GM23248 (cell line): ENCODE measurements around the gene TADA1. TPM values are rescaled to one million over a fixed set of nuclear protein-coding genes. Genes with fewer than 3 reads are reported as not detected.
A peak's percentile ranks its signal among the peaks of the same experiment; 100 is the strongest.

Experiments
- DNase-seq: peaks from one replicate; pipeline ENCODE4 v3.0.0-alpha.2; 2015
- H2AFZ ChIP-seq: fragments of 200-600 bp; sonication (generic); 2 replicates; pipeline ENCODE4 v1.6.1; 2016; ENCODE audit warnings: antibody characterized with exemption
- H3F3A ChIP-seq: fragments of 200-600 bp; sonication (generic); 2 replicates; pipeline ENCODE4 v1.6.1; 2016; ENCODE audit warnings: mild to moderate bottlenecking, antibody characterized with exemption, mixed run types; ENCODE audit not compliant: insufficient read depth
- H3K27ac ChIP-seq: fragments of 200-600 bp; sonication (generic); 2 replicates; pipeline ENCODE4 v1.5.1; 2016; ENCODE audit warnings: mild to moderate bottlenecking
- H3K27me3 ChIP-seq: fragments of 200-600 bp; sonication (generic); replicated peaks from 2 replicates; pipeline ENCODE4 v1.6.1; 2016; ENCODE audit warnings: mild to moderate bottlenecking; ENCODE audit not compliant: insufficient read depth
- H3K36me3 ChIP-seq: fragments of 200-600 bp; sonication (generic); 2 replicates; pipeline ENCODE4 v1.6.1; 2016; ENCODE audit warnings: low read depth, mild to moderate bottlenecking
- H3K4me1 ChIP-seq: fragments of 200-600 bp; sonication (generic); 2 replicates; pipeline ENCODE4 v1.6.1; 2016; ENCODE audit warnings: mild to moderate bottlenecking; ENCODE audit not compliant: insufficient read depth
- H3K4me2 ChIP-seq: fragments of 200-600 bp; sonication (generic); one replicate; pipeline ENCODE4 v1.6.1; 2016; ENCODE audit warnings: mild to moderate bottlenecking; ENCODE audit not compliant: unreplicated experiment
- H3K4me3 ChIP-seq: fragments of 200-600 bp; sonication (generic); 2 replicates; pipeline ENCODE4 v1.5.1; 2016; ENCODE audit warnings: mild to moderate bottlenecking
- H3K79me2 ChIP-seq: fragments of 200-600 bp; sonication (generic); 2 replicates; pipeline ENCODE4 v1.6.1; 2016; ENCODE audit warnings: mild to moderate bottlenecking; ENCODE audit not compliant: insufficient read depth
- H3K9ac ChIP-seq: fragments of 200-600 bp; sonication (generic); 2 replicates; pipeline ENCODE4 v1.6.1; 2016; ENCODE audit warnings: mild to moderate bottlenecking
- H3K9me2 ChIP-seq: fragments of 200-600 bp; sonication (generic); 2 replicates; pipeline ENCODE4 v1.6.1; 2016; ENCODE audit warnings: mixed run types, mild to moderate bottlenecking, moderate library complexity; ENCODE audit not compliant: insufficient read depth
- H3K9me3 ChIP-seq: fragments of 200-600 bp; sonication (generic); one replicate; pipeline ENCODE4 v1.6.1; 2017; ENCODE audit warnings: low read depth
- H4K20me1 ChIP-seq: fragments of 200-600 bp; sonication (generic); 2 replicates; pipeline ENCODE4 v1.6.0; 2016; ENCODE audit not compliant: insufficient read depth
- EZH2 ChIP-seq: fragments of 200-600 bp; sonication (generic); IDR thresholded peaks from 2 replicates; pipeline ENCODE4 v1.6.1; 2018; ENCODE audit warnings: antibody characterized with exemption, mild to moderate bottlenecking; ENCODE audit not compliant: insufficient read depth, poor library complexity, severe bottlenecking
- EZH2phosphoT487 ChIP-seq: fragments of 200-600 bp; sonication (generic); IDR thresholded peaks from 2 replicates; pipeline ENCODE4 v1.6.1; 2018; ENCODE audit warnings: antibody characterized with exemption, moderate library complexity, mild to moderate bottlenecking, low read depth; ENCODE audit not compliant: insufficient read depth
- WGBS, 2 experiments: methylation state at CpG; one replicate each; pipeline ENCODE4 v1.1.6; 2015 to 2017; ENCODE audit warnings: low lambda C conversion rate in 2 of 2, low coverage in 1 of 2; ENCODE audit errors: missing lambda C conversion rate in 2 of 2; 5-methylcytosine and 5-hydroxymethylcytosine counted together
- in situ Hi-C: fragments of 300-500 bp; cut with MboI; formaldehyde crosslinking; loops from 2 replicates; pipeline ENCODE4 v1.15.0; 2020
- polyA plus RNA-seq: library from polyadenylated mRNA; unstranded; fragments of >200 nt; fragmentation: Nextera tagmentation; extraction: Ambion mirVana; gene quantifications from 2 replicates; pipeline ENCODE4 v1.2.1, GENCODE V29; 2016
- total RNA-seq: library from RNA; depleted of rRNA; stranded (reverse); fragments of >200 nt; shearing (Covaris generic); gene quantifications from 2 replicates; pipeline ENCODE4 v1.2.3, GENCODE V29; 2014

The TADA1 gene
- total and polyA plus RNA-seq, 2 experiments from 2014 or later: 7.0 to 9.9 TPM

GRCh38 chr1:166907763-166908162 lies 31.7 kb upstream of the TADA1 start:
- Histone ChIP-seq H3K4me3 (no peak overlapping the region), H3K9me3 (no peaks in the 10 kb centered on the region), H3K4me1 (peaks cover 6% of the 10 kb centered on the region; the same call in 1 of the 2 replicates), H3K9me2 (no peaks in the 10 kb centered on the region), H4K20me1 (no peaks in the 10 kb centered on the region), H3K36me3 (no peaks in the 10 kb centered on the region), H3K9ac (no peak overlapping the region), H3K4me2 (no peak overlapping the region), H3K79me2 (no peaks in the 10 kb centered on the region), H3F3A (0 out of 2 replicates have a peak, but pooled peaks cover 7% of the 10 kb centered on the region), H2AFZ (no peak overlapping the region), H3K27ac (no peak overlapping the region), H3K27me3 (peaks cover 2% of the 10 kb centered on the region; the same call in 1 of the 2 replicates)
- in situ Hi-C loops: no loop called here
- WGBS, 2 experiments: 53 to 57% methylated on average over 3 of the region's 3 CpGs
- DNase-seq: no peak
- no peak for TF ChIP-seq EZH2phosphoT487
- TF ChIP-seq EZH2: no peak

GRCh38 chr1:166907051-166907450 lies 31.0 kb upstream of the TADA1 start:
- no peak overlapping the region for H3K27ac ChIP-seq
- DNase-seq: no peak
- H3K4me3 ChIP-seq: no peak overlapping the region
- in situ Hi-C loops: no loop called here
- H3K9ac ChIP-seq: no peak overlapping the region
- WGBS, 2 experiments: 34 to 39% methylated on average over 4 of the region's 4 CpGs
- H3K9me2 ChIP-seq: no peaks in the 10 kb centered on the region
- TF ChIP-seq EZH2phosphoT487: no peak
- TF ChIP-seq EZH2: no peak
- H3K79me2 ChIP-seq: no peaks in the 10 kb centered on the region
- H4K20me1 ChIP-seq: no peaks in the 10 kb centered on the region
- no peaks in the 10 kb centered on the region for H3K9me3 ChIP-seq
- H3K4me1 ChIP-seq: peaks cover 6% of the 10 kb centered on the region; the same call in 1 of the 2 replicates
- H3K36me3 ChIP-seq: no peaks in the 10 kb centered on the region
- H3F3A ChIP-seq: 0 out of 2 replicates have a peak, but pooled peaks cover 7% of the 10 kb centered on the region
- no peaks in the 10 kb centered on the region for H3K27me3 ChIP-seq
- no peak overlapping the region for H3K4me2 ChIP-seq
- H2AFZ ChIP-seq: no peak overlapping the region

GRCh38 chr1:166906647-166907046 lies 30.6 kb upstream of the TADA1 start:
- no peaks in the 10 kb centered on the region for H3K9me2 ChIP-seq
- DNase-seq: no peak
- WGBS, 2 experiments: 32 to 40% methylated on average over 3 of the region's 3 CpGs
- in situ Hi-C loops: no loop called here
- H2AFZ ChIP-seq: no peak overlapping the region
- H3K9me3 ChIP-seq: no peaks in the 10 kb centered on the region
- H3K79me2 ChIP-seq: no peaks in the 10 kb centered on the region
- 0 out of 2 replicates have a peak, but pooled peaks cover 7% of the 10 kb centered on the region for H3F3A ChIP-seq
- H3K36me3 ChIP-seq: no peaks in the 10 kb centered on the region
- no peak overlapping the region for H3K4me3 ChIP-seq
- no peak overlapping the region for H3K27ac ChIP-seq
- no peaks in the 10 kb centered on the region for H4K20me1 ChIP-seq
- H3K4me1 ChIP-seq: peaks cover 6% of the 10 kb centered on the region; the same call in 1 of the 2 replicates
- no peaks in the 10 kb centered on the region for H3K27me3 ChIP-seq
- H3K4me2 ChIP-seq: no peak overlapping the region
- no peak overlapping the region for H3K9ac ChIP-seq
- TF ChIP-seq EZH2phosphoT487: no peak
- TF ChIP-seq EZH2: no peak

GRCh38 chr1:166905900-166906299 lies 29.8 kb upstream of the TADA1 start:
- TF ChIP-seq EZH2 (no peak), EZH2phosphoT487 (no peak)
- DNase-seq: peak; percentile 46
- Histone ChIP-seq H2AFZ (no peak overlapping the region), H3K9me2 (no peaks in the 10 kb centered on the region), H4K20me1 (no peaks in the 10 kb centered on the region), H3K9me3 (no peaks in the 10 kb centered on the region), H3K27ac (no peak overlapping the region), H3K4me3 (no peak overlapping the region), H3F3A (0 out of 2 replicates have a peak, but pooled peaks cover 7% of the 10 kb centered on the region), H3K79me2 (no peaks in the 10 kb centered on the region), H3K4me2 (no peak overlapping the region), H3K9ac (no peak overlapping the region), H3K36me3 (no peaks in the 10 kb centered on the region), H3K27me3 (no peaks in the 10 kb centered on the region), H3K4me1 (peaks cover 6% of the 10 kb centered on the region; the same call in 1 of the 2 replicates)
- in situ Hi-C loops: no loop called here
- 45 to 47% methylated on average over 3 of the region's 3 CpGs for WGBS, 2 experiments
